CMK (cell line): ENCODE measurements around the gene ALMS1.
"Not testable (repeated sequence)": the region's sequence is repeated elsewhere in the genome, so short reads cannot be mapped to it uniquely, and the experiment has no call there.

Experiments
- DNase-seq: peaks from one replicate; pipeline ENCODE4 v3.0.0-alpha.2; 2010; ENCODE audit warnings: low read depth

The ALMS1 gene

GRCh38 chr2:73516033-73516432 is 130.4 kb downstream of the ALMS1 start:
- DNase-seq: no peak

GRCh38 chr2:73528688-73529087 is 143.1 kb downstream of the ALMS1 start:
- DNase-seq: no peak

GRCh38 chr2:73530773-73531172 is 145.1 kb downstream of the ALMS1 start:
- DNase-seq: not testable (repeated sequence)

GRCh38 chr2:73532381-73532780 is 146.7 kb downstream of the ALMS1 start:
- no peak for DNase-seq

GRCh38 chr2:73536133-73536840 is 150.7 kb downstream of the ALMS1 start:
- no peak for DNase-seq

GRCh38 chr2:73560875-73561274 is 175.2 kb downstream of the ALMS1 start:
- DNase-seq: not testable (repeated sequence)

GRCh38 chr2:73561422-73561821 is 175.8 kb downstream of the ALMS1 start:
- DNase-seq: no peak

- DNase-seq: no peak
Measured at GRCh38 chr2:73564986-73565385, 179.3 kb downstream of the ALMS1 start.

- DNase-seq: no peak
Measured at GRCh38 chr2:73566288-73566878, 180.7 kb downstream of the ALMS1 start.

GRCh38 chr2:73575261-73575660 is 189.6 kb downstream of the ALMS1 start:
- no peak for DNase-seq

- DNase-seq: no peak
Measured at GRCh38 chr2:73582364-73582763, 196.7 kb downstream of the ALMS1 start.

GRCh38 chr2:73588177-73588576 is 202.5 kb downstream of the ALMS1 start:
- no peak for DNase-seq

- DNase-seq: no peak
Measured at GRCh38 chr2:73593680-73594079, 208.0 kb downstream of the ALMS1 start.

GRCh38 chr2:73594251-73594650 is 208.6 kb downstream of the ALMS1 start:
- no peak for DNase-seq

- no peak for DNase-seq
Measured at GRCh38 chr2:73601780-73602179, 216.1 kb downstream of the ALMS1 start.

GRCh38 chr2:73603099-73603588 is 217.5 kb downstream of the ALMS1 start:
- DNase-seq: not testable (repeated sequence)

GRCh38 chr2:73604589-73604988 is 219.0 kb downstream of the ALMS1 start:
- DNase-seq: not testable (repeated sequence)

GRCh38 chr2:73610111-73610510 is 224.5 kb downstream of the ALMS1 start:
- DNase-seq: no peak

GRCh38 chr2:73611193-73611592 is 225.6 kb downstream of the ALMS1 start:
- no peak for DNase-seq

- DNase-seq: no peak
Measured at GRCh38 chr2:73611867-73612266, 226.2 kb downstream of the ALMS1 start.

GRCh38 chr2:73614105-73614504 is 228.5 kb downstream of the ALMS1 start:
- DNase-seq: no peak

- DNase-seq: no peak
Measured at GRCh38 chr2:73614997-73615396, 229.4 kb downstream of the ALMS1 start.

- not testable (repeated sequence) for DNase-seq
Measured at GRCh38 chr2:73619925-73620324, 234.3 kb downstream of the ALMS1 start.

- DNase-seq: not testable (repeated sequence)
Measured at GRCh38 chr2:73624036-73624435, 238.4 kb downstream of the ALMS1 start.
